ENCODE data around the gene NR5A1.

The NR5A1 gene

GRCh38 chr9:124498040-124498439 is 9.2 kb downstream of the NR5A1 start:
- no peak for DNase-seq

GRCh38 chr9:124497441-124497840 is 9.8 kb downstream of the NR5A1 start:
- no peak for DNase-seq

GRCh38 chr9:124496463-124496862 is 10.7 kb downstream of the NR5A1 start:
- no peak for DNase-seq

GRCh38 chr9:124496075-124496449 is 11.1 kb downstream of the NR5A1 start:
- no peak for DNase-seq

GRCh38 chr9:124495126-124496074 is 11.8 kb downstream of the NR5A1 start:
- DNase-seq = no peak

GRCh38 chr9:124493794-124494479 is 13.3 kb downstream of the NR5A1 start:
- no peak for DNase-seq

- no peak for DNase-seq
Observed at GRCh38 chr9:124493218-124493617, 14.0 kb downstream of the NR5A1 start.

- no peak for DNase-seq
Observed at GRCh38 chr9:124492818-124493217, 14.4 kb downstream of the NR5A1 start.

GRCh38 chr9:124491049-124491975 is 15.9 kb downstream of the NR5A1 start:
- DNase-seq = no peak

- no peak for DNase-seq
Observed at GRCh38 chr9:124490004-124490403, 17.2 kb downstream of the NR5A1 start.

- DNase-seq = no peak
Observed at GRCh38 chr9:124489222-124489621, 18.0 kb downstream of the NR5A1 start.

GRCh38 chr9:124488641-124489210 is 18.5 kb downstream of the NR5A1 start:
- no peak for DNase-seq

GRCh38 chr9:124487260-124488182 is 19.7 kb downstream of the NR5A1 start:
- DNase-seq = no peak

GRCh38 chr9:124486778-124487259 is 20.4 kb downstream of the NR5A1 start:
- no peak for DNase-seq

GRCh38 chr9:124485936-124486335 is 21.3 kb downstream of the NR5A1 start:
- DNase-seq = no peak

- DNase-seq = no peak
Observed at GRCh38 chr9:124485201-124485600, 22.0 kb downstream of the NR5A1 start.

GRCh38 chr9:124483481-124483880 is 23.7 kb downstream of the NR5A1 start:
- no peak for DNase-seq

GRCh38 chr9:124482431-124483031 is 24.7 kb downstream of the NR5A1 start:
- peak; percentile 87 for DNase-seq

GRCh38 chr9:124481115-124481514 is 26.1 kb downstream of the NR5A1 start:
- DNase-seq = no peak

GRCh38 chr9:124480621-124480981 is 26.6 kb downstream of the NR5A1 start:
- peak; percentile 99 for DNase-seq

All from 8988T (cell line).